Esophagus squamous epithelium (tissue), 5 donors: ENCODE results near the gene ZNF469. TPM values are rescaled to one million over a fixed set of nuclear protein-coding genes. Genes with fewer than 3 reads are reported as not detected.

Experiments
- DNase-seq: peaks from one replicate; lab custom pipeline; 2025; lab: John Stamatoyannopoulos, UW
- H3K27ac ChIP-seq, 4 donors: fragments of 200-600 bp; sonication (generic); one replicate each; pipeline ENCODE4 v1.5.1; 2016 to 2019; ENCODE audit warnings: mild to moderate bottlenecking in 1 of 4
- H3K27me3 ChIP-seq, 4 donors: fragments of 200-600 bp; sonication (generic); 1 replicate in 3 of 4; 2 replicates in 1 of 4; pipeline versions ENCODE4 v1.5.1 to v1.6.0; 2017 to 2021; ENCODE audit warnings: antibody characterized with exemption in 1 of 4
- H3K36me3 ChIP-seq, 3 donors: fragments of 200-600 bp; sonication (generic); one replicate each; pipeline ENCODE4 v1.5.1; 2016 to 2019
- H3K4me1 ChIP-seq, 3 donors: fragments of 200-600 bp; sonication (generic); one replicate each; pipeline ENCODE4 v1.5.1; 2017 to 2019
- H3K4me3 ChIP-seq, 4 donors: fragments of 200-600 bp; sonication (generic); 1 replicate in 3 of 4; 2 replicates in 1 of 4; pipeline ENCODE4 v1.5.1; 2016 to 2019; ENCODE audit warnings: mild to moderate bottlenecking in 2 of 4, moderate library complexity in 1 of 4
- H3K9me3 ChIP-seq, 3 donors: fragments of 200-600 bp; sonication (generic); one replicate each; pipeline ENCODE4 v1.5.1; 2016 to 2019
- POLR2A ChIP-seq, 4 donors: fragments of 450-650 bp; IDR thresholded peaks; one replicate each; pipeline ENCODE4 v1.6.1; 2017; ENCODE audit warnings: antibody characterized with exemption in 4 of 4, mild to moderate bottlenecking in 4 of 4, moderate library complexity in 3 of 4
- WGBS, 2 donors: methylation state at CpG; one replicate each; pipeline ENCODE4 v1.1.5; 2018; 5-methylcytosine and 5-hydroxymethylcytosine counted together
- intact Hi-C: fragments of 100-400 bp; cut with DNase I; formaldehyde crosslinking; loops from one replicate; pipeline ENCODE4 v1.15.0; 2022
- total RNA-seq, 4 donors: library from RNA; depleted of rRNA; stranded (reverse); fragments of >200 nt; gene quantifications; one replicate each; pipeline ENCODE4 v1.1.0, GENCODE V29; 2016
- TF ChIP-seq, protein P1 (sequence below), 6 experiments: fragments of 450-650 bp in 4 of 6; fragments of 200-600 bp in 2 of 6; sonication (generic) in 2 of 6; IDR thresholded peaks; one replicate each; pipeline ENCODE4 v1.5.1; 2016 to 2019; ENCODE audit warnings: antibody characterized with exemption in 6 of 6, mild to moderate bottlenecking in 4 of 6, moderate library complexity in 4 of 6
- donor health status: DM: yes; HTN: yes; CAD: no.

ZNF469 gene
- total RNA-seq, 4 donors from 2014 or later, result 0.26 to 0.57 (median 0.35) TPM

DNA sequence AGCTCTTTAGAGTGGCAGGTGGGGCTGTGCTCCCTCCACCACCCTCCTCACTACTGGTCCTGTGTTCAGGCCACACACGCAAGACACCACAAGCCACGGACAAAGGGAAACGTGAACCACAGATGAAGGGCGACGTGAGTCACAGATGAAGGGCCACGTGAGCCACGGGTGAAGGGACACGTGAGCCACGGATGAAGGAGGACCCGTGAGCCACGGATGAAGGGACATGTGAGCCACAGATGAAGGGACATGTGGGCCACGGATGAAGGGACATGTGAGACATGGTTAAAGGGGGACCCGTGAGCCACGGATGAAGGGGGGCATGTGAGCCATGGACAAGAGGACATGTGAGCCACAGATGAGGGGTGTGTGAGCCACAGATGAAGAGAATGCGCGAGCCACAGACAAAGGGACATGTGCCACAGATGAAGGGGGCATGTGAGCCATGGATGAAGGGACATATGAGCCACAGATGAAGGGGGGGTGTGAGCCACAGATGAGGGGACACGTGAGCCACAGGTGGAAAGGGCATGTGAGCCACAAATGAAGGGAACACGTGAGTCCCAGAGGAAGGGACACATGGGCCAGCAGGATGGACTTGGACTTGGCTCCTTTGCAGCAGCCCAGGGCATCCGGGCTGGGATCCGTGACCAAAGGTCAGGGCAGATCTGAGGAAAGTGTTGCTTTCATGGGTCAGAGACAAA is 15.6 kb downstream of the ZNF469 start:
- no peak overlapping the region for H3K27ac ChIP-seq
- H3K4me3 ChIP-seq, result no peak overlapping the region
- no peaks in the 10 kb centered on the region for H3K9me3 ChIP-seq
- TF ChIP-seq, protein P1, sequence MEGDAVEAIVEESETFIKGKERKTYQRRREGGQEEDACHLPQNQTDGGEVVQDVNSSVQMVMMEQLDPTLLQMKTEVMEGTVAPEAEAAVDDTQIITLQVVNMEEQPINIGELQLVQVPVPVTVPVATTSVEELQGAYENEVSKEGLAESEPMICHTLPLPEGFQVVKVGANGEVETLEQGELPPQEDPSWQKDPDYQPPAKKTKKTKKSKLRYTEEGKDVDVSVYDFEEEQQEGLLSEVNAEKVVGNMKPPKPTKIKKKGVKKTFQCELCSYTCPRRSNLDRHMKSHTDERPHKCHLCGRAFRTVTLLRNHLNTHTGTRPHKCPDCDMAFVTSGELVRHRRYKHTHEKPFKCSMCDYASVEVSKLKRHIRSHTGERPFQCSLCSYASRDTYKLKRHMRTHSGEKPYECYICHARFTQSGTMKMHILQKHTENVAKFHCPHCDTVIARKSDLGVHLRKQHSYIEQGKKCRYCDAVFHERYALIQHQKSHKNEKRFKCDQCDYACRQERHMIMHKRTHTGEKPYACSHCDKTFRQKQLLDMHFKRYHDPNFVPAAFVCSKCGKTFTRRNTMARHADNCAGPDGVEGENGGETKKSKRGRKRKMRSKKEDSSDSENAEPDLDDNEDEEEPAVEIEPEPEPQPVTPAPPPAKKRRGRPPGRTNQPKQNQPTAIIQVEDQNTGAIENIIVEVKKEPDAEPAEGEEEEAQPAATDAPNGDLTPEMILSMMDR (IDR thresholded peaks at IDR 0.05), result no peak
- no peak for TF ChIP-seq POLR2A (IDR thresholded peaks at IDR 0.05)
- intact Hi-C loops, result no loop called here
- H3K4me1 ChIP-seq, result no peaks in the 10 kb centered on the region
- no peaks in the 10 kb centered on the region for H3K36me3 ChIP-seq
- 68 to 86% methylated on average over 10 to 18 of the region's 20 CpGs for whole genome bisulfite sequencing, 2 donors
- H3K27me3 ChIP-seq, result peaks cover 0 to 20% (median 0%) of the 10 kb centered on the region in 4 donors
- no peak for DNase-seq

DNA sequence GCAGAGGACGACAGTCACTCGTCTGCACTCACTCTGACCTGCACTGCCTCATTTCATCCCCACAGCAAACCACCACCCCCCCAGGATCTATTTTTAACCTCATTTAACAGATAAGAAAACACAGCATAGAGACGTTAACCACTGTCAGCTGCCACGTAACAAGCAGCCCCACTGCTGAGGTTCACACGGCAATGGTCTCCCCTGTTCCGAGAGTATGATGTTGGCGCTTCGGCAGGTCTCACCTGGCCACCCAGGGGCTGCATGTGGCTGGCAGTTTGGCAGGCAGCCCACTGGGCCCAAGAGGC is 16.1 kb downstream of the ZNF469 start:
- no peak overlapping the region for H3K27ac ChIP-seq
- peaks cover 0 to 16% (median 0%) of the 10 kb centered on the region in 4 donors for H3K27me3 ChIP-seq
- H3K36me3 ChIP-seq, result no peaks in the 10 kb centered on the region
- DNase-seq, result no peak
- H3K9me3 ChIP-seq, result no peaks in the 10 kb centered on the region
- H3K4me3 ChIP-seq, result no peak overlapping the region
- WGBS, 2 donors, result 25 to 75% methylated on average over 2 to 6 of the region's 8 CpGs
- intact Hi-C loops, result no loop called here
- no peaks in the 10 kb centered on the region for H3K4me1 ChIP-seq
- TF ChIP-seq, protein P1 (IDR thresholded peaks at IDR 0.05), result no peak
- TF ChIP-seq POLR2A (IDR thresholded peaks at IDR 0.05), result no peak

DNA sequence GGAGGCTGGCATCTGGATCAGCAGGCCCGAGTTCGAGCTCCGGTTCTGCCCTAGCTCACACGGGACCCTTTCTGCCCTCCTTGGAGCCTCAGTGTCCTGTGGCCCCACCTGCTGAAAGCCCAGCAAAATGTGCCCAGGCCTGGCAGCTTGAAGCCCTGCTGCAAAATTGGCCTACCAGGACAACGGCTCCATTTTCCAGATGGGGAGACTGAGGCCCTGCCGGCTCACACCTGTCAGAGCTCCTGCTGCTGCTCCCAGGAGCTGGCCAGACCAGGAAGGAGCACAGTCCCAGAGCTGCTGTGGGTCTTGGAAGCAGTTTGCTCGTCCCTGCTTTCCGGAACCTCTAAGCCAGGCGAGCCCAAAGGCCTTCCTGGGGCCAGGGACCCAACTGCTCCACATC is 17.4 kb downstream of the ZNF469 start:
- no peak overlapping the region for H3K4me3 ChIP-seq
- intact Hi-C loops, result no loop called here
- TF ChIP-seq, protein P1 (IDR thresholded peaks at IDR 0.05), result no peak
- TF ChIP-seq POLR2A (IDR thresholded peaks at IDR 0.05), result no peak
- peaks cover 0 to 19% (median 0%) of the 10 kb centered on the region in 4 donors for H3K27me3 ChIP-seq
- peaks cover 0 to 1% (median 0%) of the 10 kb centered on the region in 3 donors for H3K4me1 ChIP-seq
- H3K9me3 ChIP-seq, result no peaks in the 10 kb centered on the region
- H3K36me3 ChIP-seq, result no peaks in the 10 kb centered on the region
- no peak overlapping the region for H3K27ac ChIP-seq
- 87% methylated on average over 3 of the region's 9 CpGs; no CpG with 5 or more reads in 1 of the 2 donors for WGBS, 2 donors
- DNase-seq, result no peak

DNA sequence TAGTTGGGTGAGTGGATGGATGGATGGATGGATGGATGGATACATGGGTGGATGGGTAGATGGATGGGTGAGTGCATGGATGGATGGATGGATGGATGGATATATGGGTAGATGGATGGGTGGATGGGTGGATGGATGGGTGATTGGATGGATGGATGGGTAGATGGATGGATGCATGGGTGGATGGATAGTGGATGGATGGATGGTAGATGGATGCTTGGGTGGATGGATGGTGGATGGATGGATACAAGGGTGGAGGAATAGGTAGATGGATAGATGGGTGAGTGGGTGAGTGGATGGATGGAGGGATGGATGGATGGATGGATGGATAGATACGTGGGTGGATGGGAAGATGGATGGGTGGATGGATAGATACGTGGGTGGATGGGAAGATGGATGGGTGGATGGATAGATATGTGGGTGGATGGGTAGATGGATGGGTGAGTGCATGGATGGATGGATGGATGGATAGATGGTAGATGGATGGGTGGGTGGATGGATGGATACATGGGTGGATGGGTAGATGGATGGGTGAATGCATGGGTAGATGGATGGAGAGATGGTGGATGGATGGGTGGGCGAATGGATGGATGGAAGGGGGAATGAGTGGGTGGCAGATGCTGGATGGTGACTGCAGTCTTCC is 19.0 kb downstream of the ZNF469 start:
- Histone ChIP-seq H3K4me3 (no peak overlapping the region), H3K4me1 (peaks cover 0 to 16% (median 5%) of the 10 kb centered on the region in 3 donors), H3K9me3 (no peaks in the 10 kb centered on the region), H3K27me3 (peaks cover 0 to 28% (median 0%) of the 10 kb centered on the region in 4 donors), H3K27ac (no peak overlapping the region), H3K36me3 (no peaks in the 10 kb centered on the region)
- intact Hi-C loops, result no loop called here
- DNase-seq, result no peak
- 56 to 64% methylated on average over 3 of the region's 3 CpGs for WGBS, 2 donors
- no peak for TF ChIP-seq POLR2A (IDR thresholded peaks at IDR 0.05)
- TF ChIP-seq, protein P1 (IDR thresholded peaks at IDR 0.05), result no peak

DNA sequence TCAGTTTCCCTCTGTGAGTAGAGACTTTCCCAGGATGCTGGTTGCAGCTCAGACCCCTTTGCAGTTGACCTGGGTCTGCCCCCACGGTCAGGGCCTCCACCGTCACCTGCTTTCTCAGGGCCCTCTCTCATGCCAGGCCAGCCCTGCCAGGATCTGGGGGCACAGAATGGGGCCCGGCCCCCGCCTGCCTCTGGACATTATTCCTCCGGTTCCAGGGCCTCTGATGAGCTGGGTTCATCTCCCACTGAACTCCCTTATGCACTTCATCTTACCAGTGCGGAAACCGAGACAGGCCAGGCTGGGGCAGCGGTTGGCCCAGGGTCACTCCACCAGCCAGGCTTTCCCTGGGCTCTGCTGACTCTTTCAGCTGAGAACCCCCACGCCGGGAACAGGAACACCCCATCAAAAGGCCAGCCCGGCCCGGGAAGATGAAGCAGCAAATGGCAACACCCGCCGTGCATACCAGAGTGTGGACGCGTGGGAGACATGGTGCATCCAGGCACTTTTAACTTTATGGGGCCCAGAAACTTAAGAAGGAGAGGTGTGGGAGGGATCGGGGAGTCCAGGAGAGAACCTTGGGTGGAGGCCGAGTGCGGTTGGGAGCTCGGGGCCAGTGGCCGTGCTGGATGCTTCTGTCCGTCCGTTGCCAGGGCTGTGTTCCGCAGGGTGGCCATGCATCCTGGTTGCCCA is 19.9 kb downstream of the ZNF469 start:
- WGBS, 2 donors, result 73 to 79% methylated on average over 14 to 16 of the region's 24 CpGs
- Histone ChIP-seq H3K9me3 (no peaks in the 10 kb centered on the region), H3K27me3 (peaks cover 0 to 38% (median 0%) of the 10 kb centered on the region in 4 donors), H3K4me1 (peaks cover 0 to 16% (median 5%) of the 10 kb centered on the region in 3 donors), H3K27ac (no peak overlapping the region), H3K4me3 (no peak overlapping the region), H3K36me3 (no peaks in the 10 kb centered on the region)
- DNase-seq, result no peak
- no peak for TF ChIP-seq POLR2A (IDR thresholded peaks at IDR 0.05)
- TF ChIP-seq, protein P1 (IDR thresholded peaks at IDR 0.05), result no peak
- intact Hi-C loops, result no loop called here
